DND-41 (cell line): ENCODE data around the gene MACROD2.

ENCODE experiments used
- CTCF ChIP-seq: IDR thresholded peaks from 2 replicates; pipeline ENCODE4 v1.5.1; 2012; ENCODE audit warnings: borderline replicate concordance, low read length, moderate library complexity, mild to moderate bottlenecking; ENCODE audit not compliant: poor library complexity, severe bottlenecking; ENCODE audit errors: extremely low read depth
- EZH2 ChIP-seq: IDR thresholded peaks from 3 replicates; pipeline ENCODE4 v1.6.1; 2012; ENCODE audit warnings: borderline replicate concordance, low read depth, mild to moderate bottlenecking, moderate library complexity, low read length, inconsistent platforms; ENCODE audit not compliant: severe bottlenecking

GRCh38 chr20:14407336-14407735 is 412.0 kb downstream of the MACROD2 start:
- TF ChIP-seq CTCF (no peak), EZH2 (no peak)
